Activated CD8-positive, alpha-beta memory T cell treated with anti-CD3 and anti-CD28 coated beads, Interleukin-2, amount 50 U/mL, for 4 hours (primary cell): Measurements from ENCODE around the gene ADGRD1.

Source experiments
- DNase-seq: peaks from one replicate; pipeline ENCODE4 v3.0.0-alpha.2; 2020

ADGRD1 gene

DNA sequence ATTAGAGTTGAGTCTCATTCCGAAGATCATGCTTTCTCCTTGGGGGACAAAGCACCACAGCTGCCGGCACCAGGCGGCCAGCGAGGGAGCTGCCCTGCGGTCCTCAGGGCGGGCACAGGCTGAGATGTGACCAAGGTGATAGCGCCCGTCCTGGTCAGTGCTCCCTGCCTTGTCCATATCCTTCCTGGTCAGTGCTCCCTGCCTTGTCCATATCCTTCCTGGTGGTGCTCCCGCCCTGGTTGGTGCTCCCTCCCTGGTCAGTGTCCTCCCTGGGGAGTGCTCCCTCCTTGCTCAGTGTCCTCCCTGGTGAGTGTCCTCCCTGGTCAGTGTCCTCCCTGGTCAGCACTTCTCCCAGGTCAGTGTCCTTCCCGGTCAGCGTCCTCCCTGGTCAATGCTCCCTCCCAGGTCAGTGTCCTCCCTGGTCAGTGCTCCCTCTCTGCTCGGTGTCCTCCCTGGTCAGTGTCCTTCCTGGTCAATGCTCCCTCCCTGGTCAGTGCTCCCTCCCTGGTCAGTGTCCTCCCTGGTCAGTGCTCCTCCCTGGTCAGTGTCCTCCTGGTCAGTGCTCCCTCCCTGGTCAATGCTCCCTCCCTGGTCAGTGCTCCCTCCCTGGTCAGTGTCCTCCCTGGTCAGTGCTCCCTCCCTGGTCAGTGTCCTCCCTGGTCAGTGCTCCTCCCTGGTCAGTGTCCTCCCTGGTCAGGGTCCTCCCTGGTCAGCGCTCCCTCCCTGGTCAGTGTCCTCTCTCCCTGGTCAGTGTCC lies 92.2 kb downstream of the ADGRD1 start:
- no peak for DNase-seq

DNA sequence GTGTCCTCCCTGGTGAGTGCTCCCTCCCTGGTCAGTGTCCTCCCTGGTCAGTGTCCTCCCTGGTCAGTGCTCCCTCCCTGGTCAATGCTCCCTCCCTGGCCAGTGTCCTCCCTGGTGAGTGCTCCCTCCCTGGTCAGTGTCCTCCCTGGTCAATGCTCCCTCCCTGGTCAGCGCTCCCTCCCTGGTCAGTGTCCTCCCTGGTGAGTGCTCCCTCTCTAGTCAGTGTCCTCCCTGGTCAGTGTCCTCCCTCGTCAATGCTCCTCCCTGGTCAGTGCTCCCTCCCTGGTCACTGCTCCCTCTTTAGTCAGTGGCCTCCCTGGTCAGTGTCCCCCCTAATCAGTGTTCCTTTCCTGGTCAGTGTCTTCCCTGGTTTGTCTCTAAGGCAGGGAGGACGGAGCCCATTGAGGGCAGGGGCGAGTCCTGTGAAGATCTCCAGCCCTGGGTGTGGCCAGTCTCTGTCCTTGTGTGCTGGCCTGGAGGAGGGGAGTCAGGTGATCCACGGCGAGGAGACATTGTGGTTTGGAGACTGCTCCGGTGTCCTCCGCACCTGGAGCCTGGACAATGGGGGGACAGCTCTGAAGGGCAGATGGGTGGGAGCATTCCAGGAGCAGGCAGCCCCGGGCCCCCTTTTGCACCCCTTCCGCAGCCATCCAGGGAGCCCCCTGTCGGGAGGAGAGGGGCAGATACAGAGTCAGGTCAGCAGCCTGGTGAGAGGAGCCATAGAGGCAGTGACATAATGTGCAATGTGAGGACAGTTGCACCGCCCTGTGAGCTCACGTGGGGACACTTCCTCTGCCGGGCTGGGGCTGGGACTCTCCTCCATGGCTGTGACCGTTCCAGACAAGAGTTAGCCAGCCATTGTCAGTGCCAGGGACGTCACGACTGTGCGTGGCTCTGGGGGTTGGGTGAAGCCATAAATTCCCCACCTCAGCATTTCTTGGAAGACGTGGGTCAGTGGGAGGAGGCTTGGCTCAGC lies 93.4 kb downstream of the ADGRD1 start:
- DNase-seq = no peak

- no peak for DNase-seq
These were observed 94.3 kb downstream of the ADGRD1 start for GRCh38 chr12:131047789-131048610.

GRCh38 chr12:131048611-131048990 lies 94.9 kb downstream of the ADGRD1 start:
- no peak for DNase-seq

GRCh38 chr12:131049002-131049401 lies 95.3 kb downstream of the ADGRD1 start:
- no peak for DNase-seq

DNA sequence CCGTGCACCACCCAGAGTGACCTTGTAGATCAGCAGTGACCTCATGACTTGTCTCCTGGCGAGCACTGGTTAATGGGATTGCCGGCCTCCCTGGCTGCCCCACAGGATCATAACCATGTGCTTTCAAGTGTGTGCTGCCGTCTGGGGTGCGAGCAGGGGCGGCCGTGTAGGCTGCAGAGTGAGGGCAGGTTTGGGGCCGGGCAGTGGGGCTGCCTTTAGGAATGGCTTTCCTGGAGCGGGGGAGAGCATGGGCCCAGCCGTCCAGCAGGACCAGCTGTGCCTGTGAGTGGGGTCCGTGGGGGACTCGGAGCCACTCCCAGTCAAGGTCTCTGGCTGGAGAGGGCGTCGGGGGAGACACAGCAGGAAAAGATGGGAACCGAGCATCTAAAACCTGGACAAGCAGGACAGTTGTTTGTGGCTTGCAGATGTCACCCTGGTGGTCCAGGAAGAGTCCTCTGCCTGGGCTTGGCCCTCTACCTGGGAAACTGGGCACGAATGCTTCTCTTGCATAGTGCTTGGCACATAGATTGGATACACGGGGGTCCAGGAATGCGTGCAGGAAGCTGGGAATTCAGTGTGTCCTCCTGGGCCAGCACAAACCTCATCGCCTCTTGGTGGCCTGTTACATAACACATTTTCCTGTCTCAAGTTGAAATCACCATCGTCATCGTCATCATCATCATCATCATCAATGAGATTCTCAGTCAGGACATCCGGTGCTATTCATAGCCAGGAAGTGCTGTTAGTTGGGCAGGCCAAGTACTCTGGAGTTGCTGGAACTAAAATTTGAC lies 96.0 kb downstream of the ADGRD1 start:
- no peak for DNase-seq

DNA sequence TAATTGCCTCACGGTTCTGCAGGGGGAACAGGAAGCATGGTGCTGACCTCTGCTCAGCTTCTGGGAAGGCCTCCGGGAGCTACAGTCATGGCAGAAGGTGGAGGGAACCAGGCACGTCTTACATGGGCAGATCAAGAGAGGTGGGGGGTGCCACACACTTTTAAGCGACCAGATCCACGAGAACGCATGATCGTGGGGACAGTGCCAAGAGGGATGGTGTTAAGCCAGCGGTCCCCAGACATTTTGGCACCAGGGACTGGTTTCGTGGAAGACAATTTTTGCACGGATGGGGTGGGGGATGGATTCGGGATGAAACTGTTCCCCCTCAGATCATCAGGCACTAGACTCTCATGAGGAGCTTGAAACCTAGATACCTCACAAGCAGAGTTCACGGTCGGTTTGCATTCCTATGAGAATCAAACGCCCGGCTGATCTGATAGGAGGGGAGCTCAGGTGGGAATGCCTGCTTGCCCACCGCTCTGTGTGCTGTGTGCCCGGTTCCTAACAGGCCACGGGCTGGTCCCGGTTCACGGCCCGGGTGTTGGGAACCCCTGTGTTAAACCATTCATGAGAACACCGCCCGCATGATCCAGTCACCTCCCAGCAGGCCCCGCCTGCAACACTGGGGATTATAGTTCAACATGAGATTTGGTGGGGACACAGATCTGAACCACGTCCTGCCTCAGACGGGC lies 96.9 kb downstream of the ADGRD1 start:
- no peak for DNase-seq

GRCh38 chr12:131051155-131051473 lies 97.4 kb downstream of the ADGRD1 start:
- no peak for DNase-seq

DNA sequence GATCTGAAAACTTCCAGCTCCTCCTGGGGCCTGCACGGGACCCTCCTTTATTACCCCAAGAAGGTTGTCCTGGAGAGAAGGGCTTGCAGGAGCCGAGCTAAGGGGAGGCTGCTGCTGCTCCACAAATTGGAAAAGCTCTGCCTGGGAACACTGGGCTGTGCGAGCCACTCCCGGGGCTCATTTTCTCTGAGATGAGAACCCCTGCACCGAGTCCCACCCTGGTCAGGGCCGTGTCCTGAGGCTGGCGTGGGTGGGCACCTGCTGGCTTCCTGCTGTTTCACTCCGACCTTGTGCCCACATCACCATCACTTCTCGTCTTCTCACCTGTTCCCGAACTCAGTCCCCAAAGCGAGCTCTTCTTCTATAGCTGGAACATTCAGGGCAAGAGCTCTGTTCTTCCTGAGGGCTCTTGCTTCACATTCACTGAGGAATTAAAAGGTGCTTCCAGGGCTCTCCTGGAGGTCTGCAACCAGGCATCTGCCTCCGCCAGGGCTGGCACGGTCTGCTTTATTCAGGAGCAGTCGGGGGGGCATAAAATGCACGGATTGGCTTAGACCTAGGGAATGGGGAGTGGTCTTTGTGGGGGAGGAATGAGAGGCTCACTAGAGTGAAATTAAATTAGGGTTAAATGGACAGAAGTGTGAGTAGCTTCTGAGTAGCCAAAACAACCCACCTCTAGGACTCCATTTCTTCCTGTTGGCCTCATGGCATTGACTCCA lies 98.5 kb downstream of the ADGRD1 start:
- no peak for DNase-seq

GRCh38 chr12:131052929-131053328 lies 99.2 kb downstream of the ADGRD1 start:
- no peak for DNase-seq

GRCh38 chr12:131053567-131053966 lies 99.9 kb downstream of the ADGRD1 start:
- no peak for DNase-seq

GRCh38 chr12:131054345-131055092 lies 100.8 kb downstream of the ADGRD1 start:
- DNase-seq = no peak

GRCh38 chr12:131055093-131055465 lies 101.4 kb downstream of the ADGRD1 start:
- DNase-seq = no peak

DNA sequence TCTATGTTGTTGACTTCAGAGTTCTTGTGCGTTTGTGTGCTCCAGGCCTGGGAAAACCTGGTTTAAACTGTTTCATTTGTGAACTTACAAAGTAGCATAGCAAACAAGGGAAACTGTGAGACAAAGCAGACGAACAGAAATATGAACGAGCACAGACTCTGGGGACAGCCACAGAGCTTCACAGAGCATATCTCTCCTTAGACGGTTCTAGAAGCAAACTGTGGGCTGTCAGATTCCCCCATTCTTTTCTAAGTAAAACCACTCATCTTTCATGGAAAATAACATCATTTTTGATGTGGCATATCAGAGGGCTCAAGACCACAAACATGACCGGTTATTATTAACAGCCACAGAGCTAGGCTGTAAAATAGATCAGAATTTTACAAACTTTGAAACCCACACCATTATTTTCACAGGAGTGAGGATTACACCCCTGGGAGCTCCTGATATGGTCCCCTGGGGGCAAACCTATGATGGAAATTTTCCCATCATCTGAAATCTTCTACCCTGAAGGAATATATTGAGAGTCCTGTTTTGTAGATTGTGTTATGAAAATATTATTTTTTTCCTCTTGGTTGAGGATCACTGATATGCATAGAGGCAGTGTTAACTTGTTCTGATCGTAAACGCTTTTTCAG lies 102.0 kb downstream of the ADGRD1 start:
- DNase-seq = no peak

GRCh38 chr12:131056626-131057025 lies 102.9 kb downstream of the ADGRD1 start:
- no peak for DNase-seq

GRCh38 chr12:131057211-131057721 lies 103.6 kb downstream of the ADGRD1 start:
- DNase-seq = no peak

DNA sequence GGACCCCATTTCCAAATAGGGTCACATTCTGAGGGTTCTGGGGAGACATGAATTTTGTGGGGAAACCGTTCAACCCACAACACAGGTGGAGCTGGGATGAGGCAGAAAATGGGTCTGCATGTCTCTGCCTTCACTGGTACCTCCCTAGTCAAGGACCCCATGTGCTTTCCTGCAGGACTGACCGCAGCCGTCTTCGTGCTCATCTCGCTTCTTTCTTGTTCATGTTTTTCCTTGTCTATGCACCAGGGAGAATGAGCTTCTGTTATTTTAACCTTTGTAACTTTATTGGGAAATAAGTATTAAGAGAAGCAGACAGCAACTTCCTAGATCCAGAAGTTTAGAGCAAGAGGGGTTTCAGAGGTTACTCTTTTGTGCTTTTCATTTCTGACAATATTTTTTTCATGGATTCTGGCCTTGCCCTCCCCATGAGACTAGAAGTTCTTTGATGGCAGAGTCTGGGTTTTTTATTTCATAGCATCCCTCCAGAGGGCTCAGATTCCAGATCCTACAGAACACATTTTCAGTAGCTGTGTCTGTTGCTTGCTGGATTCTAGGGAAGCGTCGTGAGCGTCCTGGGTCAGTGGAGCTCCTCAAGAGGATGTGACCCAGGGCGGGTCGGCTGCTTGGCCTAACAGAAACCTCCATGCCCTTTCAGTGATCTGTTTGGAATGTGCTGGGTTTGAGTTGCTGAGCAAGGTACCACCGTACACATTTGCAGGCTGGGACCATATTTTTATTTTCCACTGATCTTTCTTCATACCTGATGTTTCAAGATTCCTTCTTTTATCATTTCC lies 104.2 kb downstream of the ADGRD1 start:
- no peak for DNase-seq

GRCh38 chr12:131058700-131059099 lies 105.0 kb downstream of the ADGRD1 start:
- no peak for DNase-seq
